Esophagus muscularis mucosa (tissue), 4 donors: ENCODE measurements around the gene MPL. TPM values are rescaled to one million over a fixed set of nuclear protein-coding genes. Genes with fewer than 3 reads are reported as not detected.

Experiments used
- DNase-seq: peaks from one replicate; pipeline ENCODE4 v3.0.0-alpha.2; 2017; ENCODE audit errors: extremely low spot score
- H3K27ac ChIP-seq, 4 donors: fragments of 200-600 bp; sonication (generic); replicated peaks in 1 of 4; 1 replicate in 3 of 4; 2 replicates in 1 of 4; pipeline ENCODE4 v1.5.1; 2016 to 2019; ENCODE audit warnings: mild to moderate bottlenecking in 1 of 4
- H3K27me3 ChIP-seq, 4 donors: fragments of 200-600 bp; sonication (generic); one replicate each; pipeline versions ENCODE4 v1.5.1 to v1.6.0; 2016 to 2019
- H3K36me3 ChIP-seq, 4 donors: fragments of 200-600 bp; sonication (generic); one replicate each; pipeline ENCODE4 v1.5.1; 2016 to 2019
- H3K4me1 ChIP-seq, 4 donors: fragments of 200-600 bp; sonication (generic); one replicate each; pipeline ENCODE4 v1.5.1; 2016 to 2019
- H3K4me3 ChIP-seq, 4 donors: fragments of 200-600 bp; sonication (generic); 1 replicate in 2 of 4; 2 replicates in 2 of 4; pipeline ENCODE4 v1.5.1; 2016 to 2019; ENCODE audit warnings: mild to moderate bottlenecking in 4 of 4, moderate library complexity in 1 of 4
- H3K9me3 ChIP-seq, 4 donors: fragments of 200-600 bp; sonication (generic); 1 replicate in 3 of 4; 2 replicates in 1 of 4; pipeline ENCODE4 v1.5.1; 2016 to 2019
- EP300 ChIP-seq: sonication (generic); formaldehyde crosslinking; IDR thresholded peaks from one replicate; pipeline ENCODE4 v1.6.1; 2017; ENCODE audit warnings: antibody characterized with exemption
- POLR2A ChIP-seq: fragments of 450-650 bp; IDR thresholded peaks from one replicate; pipeline ENCODE4 v1.6.1; 2017; ENCODE audit warnings: antibody characterized with exemption, moderate library complexity, mild to moderate bottlenecking, low read depth
- POLR2AphosphoS5 ChIP-seq, 2 donors: sonication (generic); formaldehyde crosslinking; IDR thresholded peaks; one replicate each; pipeline ENCODE4 v1.6.1; 2017; ENCODE audit warnings: antibody characterized with exemption in 2 of 2
- WGBS: methylation state at CpG from one replicate; pipeline ENCODE4 v1.1.5; 2018; 5-methylcytosine and 5-hydroxymethylcytosine counted together
- intact Hi-C: fragments of 100-400 bp; cut with DNase I; formaldehyde crosslinking; loops from one replicate; pipeline ENCODE4 v1.15.1; 2023
- total RNA-seq, 4 donors: library from RNA; depleted of rRNA; stranded (reverse); fragments of >200 nt; gene quantifications; one replicate each; pipeline versions ENCODE4 v1.1.0 to v1.2.1, GENCODE V29; 2016
- TF ChIP-seq, protein P1 (sequence below), 3 experiments: fragments of 200-600 bp in 2 of 3; fragments of 450-650 bp in 1 of 3; sonication (generic) in 2 of 3; IDR thresholded peaks; one replicate each; pipeline ENCODE4 v1.5.1; 2017 to 2019; ENCODE audit warnings: antibody characterized with exemption in 3 of 3, mild to moderate bottlenecking in 2 of 3, moderate library complexity in 1 of 3

MPL gene
- total RNA-seq, 4 donors from 2014 or later, result 0.13 to 0.63 TPM; not detected in 2

DNA sequence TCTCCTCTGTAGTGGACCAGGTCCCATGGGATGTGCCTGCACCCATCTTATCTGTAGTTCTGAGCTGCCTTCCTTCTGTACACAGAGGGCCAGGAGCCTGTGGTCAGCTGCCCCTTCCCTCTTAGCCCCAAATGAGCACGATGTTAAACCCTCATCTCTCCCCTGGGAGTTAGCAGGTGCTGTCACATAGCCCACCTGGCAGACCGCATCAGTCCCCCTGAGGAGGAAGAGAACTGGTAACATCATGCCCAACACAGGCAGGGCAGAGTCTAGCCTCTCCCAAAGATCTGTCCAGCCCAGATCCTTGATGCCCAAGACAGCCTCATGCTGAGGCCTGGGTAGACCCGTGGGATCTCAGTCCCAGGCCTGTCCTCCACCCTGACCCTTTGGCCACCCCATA is 32.2 kb upstream of the MPL start:
- Histone ChIP-seq H3K27me3 (no peaks in the 10 kb centered on the region), H3K36me3 (peaks cover 0 to 49% (median 8%) of the 10 kb centered on the region in 4 donors), H3K9me3 (no peaks in the 10 kb centered on the region), H3K4me1 (peaks cover 13 to 18% (median 15%) of the 10 kb centered on the region in 4 donors), H3K27ac (no peak overlapping the region), H3K4me3 (no peak overlapping the region)
- TF ChIP-seq POLR2A (no peak), POLR2AphosphoS5 (IDR thresholded peaks at IDR 0.05) (no peak), EP300 (no peak)
- TF ChIP-seq, protein P1, sequence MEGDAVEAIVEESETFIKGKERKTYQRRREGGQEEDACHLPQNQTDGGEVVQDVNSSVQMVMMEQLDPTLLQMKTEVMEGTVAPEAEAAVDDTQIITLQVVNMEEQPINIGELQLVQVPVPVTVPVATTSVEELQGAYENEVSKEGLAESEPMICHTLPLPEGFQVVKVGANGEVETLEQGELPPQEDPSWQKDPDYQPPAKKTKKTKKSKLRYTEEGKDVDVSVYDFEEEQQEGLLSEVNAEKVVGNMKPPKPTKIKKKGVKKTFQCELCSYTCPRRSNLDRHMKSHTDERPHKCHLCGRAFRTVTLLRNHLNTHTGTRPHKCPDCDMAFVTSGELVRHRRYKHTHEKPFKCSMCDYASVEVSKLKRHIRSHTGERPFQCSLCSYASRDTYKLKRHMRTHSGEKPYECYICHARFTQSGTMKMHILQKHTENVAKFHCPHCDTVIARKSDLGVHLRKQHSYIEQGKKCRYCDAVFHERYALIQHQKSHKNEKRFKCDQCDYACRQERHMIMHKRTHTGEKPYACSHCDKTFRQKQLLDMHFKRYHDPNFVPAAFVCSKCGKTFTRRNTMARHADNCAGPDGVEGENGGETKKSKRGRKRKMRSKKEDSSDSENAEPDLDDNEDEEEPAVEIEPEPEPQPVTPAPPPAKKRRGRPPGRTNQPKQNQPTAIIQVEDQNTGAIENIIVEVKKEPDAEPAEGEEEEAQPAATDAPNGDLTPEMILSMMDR (IDR thresholded peaks at IDR 0.05), result no peak
- 80% methylated on average over 3 of the region's 3 CpGs for WGBS
- no peak for DNase-seq
- intact Hi-C loops, result no loop called here

DNA sequence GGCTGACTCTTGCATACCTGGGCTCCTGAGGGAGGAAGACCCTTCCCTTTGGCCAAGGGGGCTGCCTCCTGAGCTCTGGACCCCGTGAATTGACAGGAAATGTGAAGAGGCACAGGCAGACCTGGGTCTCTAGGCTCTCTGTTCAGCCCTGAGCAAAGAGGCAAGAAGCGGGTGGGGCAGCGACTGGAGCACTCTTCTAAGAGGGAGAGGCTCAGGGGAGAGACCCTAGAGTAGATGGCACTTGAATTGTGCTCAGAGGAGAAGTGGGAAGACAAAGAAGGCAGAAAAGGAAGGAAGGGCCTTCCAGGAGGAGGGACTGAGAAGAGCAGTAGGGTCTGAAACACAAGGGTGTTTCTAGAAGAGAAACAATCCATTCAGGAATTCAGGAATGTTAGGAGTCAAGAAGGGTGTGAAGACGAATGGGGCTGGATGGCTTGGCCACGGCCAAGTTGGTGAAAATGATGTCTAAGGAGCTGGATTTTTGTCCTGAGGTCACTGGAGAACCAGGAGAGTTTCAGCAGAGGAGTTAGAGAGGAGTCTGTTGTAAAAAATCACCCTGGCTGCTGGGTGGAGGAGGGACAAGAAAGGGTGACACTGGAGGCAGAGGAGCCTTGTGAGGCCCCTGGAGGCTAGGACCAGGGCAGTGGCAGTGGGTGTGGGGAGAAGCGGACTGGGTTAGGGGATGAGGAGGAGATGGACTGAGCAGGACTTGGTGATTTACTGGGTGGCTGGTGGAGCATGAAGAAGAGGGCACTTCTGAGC is 31.5 kb upstream of the MPL start:
- Histone ChIP-seq H3K4me1 (peaks cover 13 to 18% (median 15%) of the 10 kb centered on the region in 4 donors), H3K27me3 (no peaks in the 10 kb centered on the region), H3K9me3 (no peaks in the 10 kb centered on the region), H3K4me3 (no peak overlapping the region), H3K27ac (no peak overlapping the region), H3K36me3 (peaks cover 0 to 54% (median 8%) of the 10 kb centered on the region in 4 donors)
- no peak for DNase-seq
- no peak for TF ChIP-seq POLR2AphosphoS5 (IDR thresholded peaks at IDR 0.05)
- WGBS, result 80% methylated on average over 6 of the region's 6 CpGs
- intact Hi-C loops, result no loop called here

GRCh38 chr1:43306688-43307457 is 30.7 kb upstream of the MPL start:
- no peak for TF ChIP-seq POLR2A
- TF ChIP-seq EP300, result no peak
- H3K27me3 ChIP-seq, result no peaks in the 10 kb centered on the region
- no peaks in the 10 kb centered on the region for H3K9me3 ChIP-seq
- H3K4me1 ChIP-seq, result peaks cover 13 to 18% (median 15%) of the 10 kb centered on the region in 4 donors
- intact Hi-C loops, result no loop called here
- peaks cover 0 to 62% (median 9%) of the 10 kb centered on the region in 4 donors for H3K36me3 ChIP-seq
- H3K4me3 ChIP-seq, result no peak overlapping the region
- H3K27ac ChIP-seq, result no peak overlapping the region
- DNase-seq, result no peak
- WGBS, result 85% methylated on average over 9 of the region's 17 CpGs

DNA sequence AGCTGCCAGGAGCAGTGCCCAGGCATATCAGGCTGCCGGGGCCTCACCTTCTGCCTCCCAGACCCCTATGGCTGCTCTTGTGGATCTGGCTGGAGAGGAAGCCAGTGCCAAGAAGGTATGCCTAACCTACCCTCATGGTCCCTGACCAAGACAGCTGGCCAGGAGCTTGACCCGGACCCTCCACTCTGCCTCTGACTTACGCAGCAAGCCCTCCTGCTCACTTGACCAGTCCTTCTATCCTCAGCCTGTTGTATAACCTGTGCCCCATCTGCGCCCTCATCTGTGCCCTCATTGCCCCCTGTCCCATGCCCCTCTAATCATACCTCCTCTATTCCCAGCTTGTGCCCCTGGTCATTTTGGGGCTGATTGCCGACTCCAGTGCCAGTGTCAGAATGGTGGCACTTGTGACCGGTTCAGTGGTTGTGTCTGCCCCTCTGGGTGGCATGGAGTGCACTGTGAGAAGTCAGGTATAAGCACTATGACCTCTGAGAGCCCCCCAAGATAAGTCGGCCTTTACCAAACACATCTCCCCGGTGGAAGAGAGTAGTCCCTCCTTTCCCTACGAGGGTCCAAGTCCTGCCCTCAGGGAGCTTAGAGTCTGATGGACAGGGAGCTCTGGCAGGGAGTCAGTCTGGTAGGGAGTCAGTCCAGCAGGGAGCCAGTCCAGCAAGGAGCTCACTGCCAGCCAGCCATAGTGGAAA is 30.0 kb upstream of the MPL start:
- no peak for DNase-seq
- Histone ChIP-seq H3K9me3 (no peaks in the 10 kb centered on the region), H3K4me3 (no peak overlapping the region), H3K27me3 (no peaks in the 10 kb centered on the region), H3K27ac (no peak overlapping the region), H3K4me1 (peaks cover 13 to 18% (median 15%) of the 10 kb centered on the region in 4 donors), H3K36me3 (peaks cover 0 to 69% (median 10%) of the 10 kb centered on the region in 4 donors)
- intact Hi-C loops, result no loop called here
- WGBS, result 89% methylated on average over 9 of the region's 9 CpGs
- no peak for TF ChIP-seq EP300
- no peak for TF ChIP-seq POLR2A
- TF ChIP-seq, protein P1 (IDR thresholded peaks at IDR 0.05), result no peak
- no peak for TF ChIP-seq POLR2AphosphoS5 (IDR thresholded peaks at IDR 0.05)

- Histone ChIP-seq H3K36me3 (peaks cover 0 to 79% (median 12%) of the 10 kb centered on the region in 4 donors), H3K4me1 (peaks cover 5 to 14% (median 12%) of the 10 kb centered on the region in 4 donors), H3K27me3 (no peaks in the 10 kb centered on the region), H3K4me3 (no peak overlapping the region), H3K27ac (no peak overlapping the region), H3K9me3 (no peaks in the 10 kb centered on the region)
- TF ChIP-seq, protein P1 (IDR thresholded peaks at IDR 0.05), result no peak
- no peak for TF ChIP-seq EP300
- WGBS, result 87% methylated on average over 14 of the region's 20 CpGs
- no peak for DNase-seq
- intact Hi-C loops, result no loop called here
Observed at GRCh38 chr1:43308635-43309404, 28.8 kb upstream of the MPL start.
